NOMO-1 treated with DMSO at 0.1 percent for 48 hours (cell line): Measurements from ENCODE around the gene B4GALT6.

Source experiments
- DNase-seq: peaks from one replicate; lab custom pipeline; 2025; ENCODE audit not compliant: unreplicated experiment; lab: John Stamatoyannopoulos, UW

B4GALT6 gene

GRCh38 chr18:31660763-31661162, 23.6 kb downstream of the B4GALT6 start:
- DNase-seq: no peak

GRCh38 chr18:31659576-31660177, 24.7 kb downstream of the B4GALT6 start:
- DNase-seq: no peak

- peak; percentile 70 for DNase-seq
Observed at GRCh38 chr18:31658670-31659575, 25.5 kb downstream of the B4GALT6 start.

- DNase-seq: no peak
Observed at GRCh38 chr18:31657823-31658669, 26.3 kb downstream of the B4GALT6 start.

- no peak for DNase-seq
Observed at GRCh38 chr18:31656754-31657153, 27.6 kb downstream of the B4GALT6 start.

GRCh38 chr18:31655354-31655753, 29.0 kb downstream of the B4GALT6 start:
- peak; percentile 24 for DNase-seq

GRCh38 chr18:31652877-31653276, 31.5 kb downstream of the B4GALT6 start:
- no peak for DNase-seq

GRCh38 chr18:31652357-31652756, 32.0 kb downstream of the B4GALT6 start:
- peak; percentile 26 for DNase-seq

- no peak for DNase-seq
Observed at GRCh38 chr18:31651369-31651768, 33.0 kb downstream of the B4GALT6 start.

GRCh38 chr18:31649978-31650719, 34.2 kb downstream of the B4GALT6 start:
- DNase-seq: no peak

GRCh38 chr18:31649449-31649848, 34.9 kb downstream of the B4GALT6 start:
- DNase-seq: no peak

GRCh38 chr18:31648966-31649429, 35.4 kb downstream of the B4GALT6 start:
- DNase-seq: no peak

- DNase-seq: no peak
Observed at GRCh38 chr18:31648458-31648857, 35.9 kb downstream of the B4GALT6 start.

GRCh38 chr18:31647127-31647753, 37.1 kb downstream of the B4GALT6 start:
- no peak for DNase-seq

- DNase-seq: no peak
Observed at GRCh38 chr18:31646332-31647126, 37.9 kb downstream of the B4GALT6 start.

GRCh38 chr18:31645411-31645810, 39.0 kb downstream of the B4GALT6 start:
- DNase-seq: no peak

- no peak for DNase-seq
Observed at GRCh38 chr18:31643003-31643402, 41.4 kb downstream of the B4GALT6 start.

- no peak for DNase-seq
Observed at GRCh38 chr18:31637445-31637844, 46.9 kb downstream of the B4GALT6 start.

- DNase-seq: no peak
Observed at GRCh38 chr18:31636387-31636786, 48.0 kb downstream of the B4GALT6 start.
